ENCODE data around the gene FCHSD2.
"Not testable (repeated sequence)": the region's sequence is repeated elsewhere in the genome, so short reads cannot be mapped to it uniquely, and the experiment has no call there.

Gene FCHSD2

GRCh38 chr11:73130181-73130580, 11.9 kb downstream of the FCHSD2 start:
- H3K4me3 ChIP-seq (ENCODE audit: low read length): no peak overlapping the region
- TF ChIP-seq ZNF274 (IDR thresholded peaks at IDR 0.05; ENCODE audit: low read depth, low read length): no peak

- H3K4me3 ChIP-seq (ENCODE audit: low read length): no peak overlapping the region
- no peak for TF ChIP-seq ZNF274 (IDR thresholded peaks at IDR 0.05; ENCODE audit: low read depth, low read length)
These were observed 12.9 kb downstream of the FCHSD2 start for GRCh38 chr11:73129198-73129597.

GRCh38 chr11:73126804-73127480, 15.2 kb downstream of the FCHSD2 start:
- TF ChIP-seq ZNF274 (IDR thresholded peaks at IDR 0.05; ENCODE audit: low read depth, low read length): no peak

GRCh38 chr11:73124800-73125199, 17.3 kb downstream of the FCHSD2 start:
- TF ChIP-seq ZNF274 (IDR thresholded peaks at IDR 0.05; ENCODE audit: low read depth, low read length): no peak
- no peak overlapping the region for H3K4me3 ChIP-seq (ENCODE audit: low read length)

More at GRCh38 chr11:73126804-73127480, 15.2 kb downstream of the FCHSD2 start:
- H3K4me3 ChIP-seq (ENCODE audit: low read length): no peak overlapping the region

- H3K4me3 ChIP-seq (ENCODE audit: low read length): not testable (repeated sequence)
These were observed 18.2 kb downstream of the FCHSD2 start for GRCh38 chr11:73123892-73124291.

- H3K4me3 ChIP-seq (ENCODE audit: low read length): no peak overlapping the region
- no peak for TF ChIP-seq ZNF274 (IDR thresholded peaks at IDR 0.05; ENCODE audit: low read depth, low read length)
These were observed 20.4 kb downstream of the FCHSD2 start for GRCh38 chr11:73121692-73122091.

- TF ChIP-seq ZNF274 (IDR thresholded peaks at IDR 0.05; ENCODE audit: low read depth, low read length): no peak
- no peak overlapping the region for H3K4me3 ChIP-seq (ENCODE audit: low read length)
These were observed 25.0 kb downstream of the FCHSD2 start for GRCh38 chr11:73117071-73117470.

GRCh38 chr11:73116636-73117035, 25.5 kb downstream of the FCHSD2 start:
- H3K4me3 ChIP-seq (ENCODE audit: low read length): no peak overlapping the region
- no peak for TF ChIP-seq ZNF274 (IDR thresholded peaks at IDR 0.05; ENCODE audit: low read depth, low read length)

- no peak for TF ChIP-seq ZNF274 (IDR thresholded peaks at IDR 0.05; ENCODE audit: low read depth, low read length)
- H3K4me3 ChIP-seq (ENCODE audit: low read length): no peak overlapping the region
These were observed 27.3 kb downstream of the FCHSD2 start for GRCh38 chr11:73114835-73115220.

GRCh38 chr11:73114110-73114834, 27.8 kb downstream of the FCHSD2 start:
- H3K4me3 ChIP-seq (ENCODE audit: low read length): no peak overlapping the region
- no peak for TF ChIP-seq ZNF274 (IDR thresholded peaks at IDR 0.05; ENCODE audit: low read depth, low read length)

GRCh38 chr11:73113426-73113825, 28.7 kb downstream of the FCHSD2 start:
- no peak overlapping the region for H3K4me3 ChIP-seq (ENCODE audit: low read length)
- no peak for TF ChIP-seq ZNF274 (IDR thresholded peaks at IDR 0.05; ENCODE audit: low read depth, low read length)

GRCh38 chr11:73107597-73107996, 34.5 kb downstream of the FCHSD2 start:
- no peak for TF ChIP-seq ZNF274 (IDR thresholded peaks at IDR 0.05; ENCODE audit: low read depth, low read length)

GRCh38 chr11:73106347-73106746, 35.8 kb downstream of the FCHSD2 start:
- no peak overlapping the region for H3K4me3 ChIP-seq (ENCODE audit: low read length)
- TF ChIP-seq ZNF274 (IDR thresholded peaks at IDR 0.05; ENCODE audit: low read depth, low read length): no peak

More at GRCh38 chr11:73107597-73107996, 34.5 kb downstream of the FCHSD2 start:
- H3K4me3 ChIP-seq (ENCODE audit: low read length): no peak overlapping the region

GRCh38 chr11:73100578-73100977, 41.5 kb downstream of the FCHSD2 start:
- no peak for TF ChIP-seq ZNF274 (IDR thresholded peaks at IDR 0.05; ENCODE audit: low read depth, low read length)
- H3K4me3 ChIP-seq (ENCODE audit: low read length): no peak overlapping the region

- no peak for TF ChIP-seq ZNF274 (IDR thresholded peaks at IDR 0.05; ENCODE audit: low read depth, low read length)
- H3K4me3 ChIP-seq (ENCODE audit: low read length): no peak overlapping the region
These were observed 42.4 kb downstream of the FCHSD2 start for GRCh38 chr11:73099512-73100266.
